Measurements from ENCODE around the gene RPTOR.

RPTOR gene

GRCh38 chr17:80544655-80545498 lies at the start of gene RPTOR (continued):
- TF ChIP-seq ZNF843 (tag by site-specific recombination; IDR thresholded peaks at IDR 0.05), result peak; percentile 64; the same call in 1 of the 2 replicates
- no peak for TF ChIP-seq SALL2 (tag by site-specific recombination; IDR thresholded peaks at IDR 0.05; ENCODE audit: borderline replicate concordance)
- no peak for TF ChIP-seq ZNF175 (tag by site-specific recombination; IDR thresholded peaks at IDR 0.05)
- TF ChIP-seq ZBTB8A (tag by site-specific recombination; IDR thresholded peaks at IDR 0.05), result peak; percentile 41
- no peak for TF ChIP-seq ZNF221 (tag by site-specific recombination; IDR thresholded peaks at IDR 0.05; ENCODE audit: borderline replicate concordance)
- TF ChIP-seq ZBTB44 (tag by site-specific recombination; IDR thresholded peaks at IDR 0.05), result peak; percentile 79
- TF ChIP-seq ZEB2 (tag by site-specific recombination; IDR thresholded peaks at IDR 0.05), result peak; percentile 83
- 0 out of 2 replicates have a peak, but pooled peaks have one; percentile 19 for TF ChIP-seq PRDM1 (tag by site-specific recombination; IDR thresholded peaks at IDR 0.05)
- no peak for TF ChIP-seq ZSCAN30 (tag by site-specific recombination; IDR thresholded peaks at IDR 0.05)
- peak; percentile 73 for TF ChIP-seq ZNF629 (tag by site-specific recombination; IDR thresholded peaks at IDR 0.05)
- no peak for TF ChIP-seq ZNF529 (tag by site-specific recombination; IDR thresholded peaks at IDR 0.05; ENCODE audit: insufficient replicate concordance)
- TF ChIP-seq HOXA7 (CRISPR knock-in tag; IDR thresholded peaks at IDR 0.05; ENCODE audit: borderline replicate concordance), result no peak
- TF ChIP-seq KLF10 (tag by site-specific recombination; IDR thresholded peaks at IDR 0.05), result no peak
- TF ChIP-seq SP3 (tag by site-specific recombination; IDR thresholded peaks at IDR 0.05), result peak; percentile 60
- peak; percentile 82 for TF ChIP-seq ZXDB (tag by site-specific recombination; IDR thresholded peaks at IDR 0.05)
- TF ChIP-seq ZNF394 (tag by site-specific recombination; IDR thresholded peaks at IDR 0.05; ENCODE audit: borderline replicate concordance), result peak; percentile 56; the same call in 1 of the 2 replicates
- TF ChIP-seq ZNF292 (tag by site-specific recombination; IDR thresholded peaks at IDR 0.05; ENCODE audit: borderline replicate concordance, low read depth), result no peak
- TF ChIP-seq ZNF660 (tag by site-specific recombination; IDR thresholded peaks at IDR 0.05), result peak; percentile 88

- ChIA-PET POLR2A (interaction anchor here (0.6 kb wide), 1 partner anchor 22 kb away, joined by 3 read pairs; no protein-coding TSS in a partner anchor), CTCF (no interaction called here)
- no peaks in the 10 kb centered on the region for H3K4me1 ChIP-seq (ENCODE audit: control insufficient read depth, insufficient read depth, low read length)
- no peaks in the 10 kb centered on the region for H3K36me3 ChIP-seq (ENCODE audit: control insufficient read depth in 2 of 2, insufficient read depth in 1 of 2, low read length in 2 of 2)
- H3K4me3 ChIP-seq (ENCODE audit: low read depth, low read length), result no peak overlapping the region
- H3K9me3 ChIP-seq (ENCODE audit: control insufficient read depth, insufficient read depth, low read depth, low read length), result no peaks in the 10 kb centered on the region
- H3K27ac ChIP-seq (ENCODE audit: extremely low read depth, low read depth, low read length), result no peak overlapping the region
- no peak for TF ChIP-seq SETDB1 (IDR thresholded peaks at IDR 0.05; ENCODE audit: insufficient read length, low read length)
- no peak for TF ChIP-seq TCF7L2 (IDR thresholded peaks at IDR 0.05; ENCODE audit: borderline replicate concordance, low read depth, low read length)
- no peak for TF ChIP-seq GLI4 (tag by site-specific recombination; IDR thresholded peaks at IDR 0.05)
- no peak for TF ChIP-seq ZNF596 (tag by site-specific recombination; IDR thresholded peaks at IDR 0.05)
- TF ChIP-seq ZNF654 (tag by site-specific recombination; IDR thresholded peaks at IDR 0.05; ENCODE audit: low read depth), result no peak
- no peak for TF ChIP-seq ZNF449 (tag by site-specific recombination; IDR thresholded peaks at IDR 0.05)
- TF ChIP-seq ZNF2 (tag by site-specific recombination; IDR thresholded peaks at IDR 0.05), result no peak
- TF ChIP-seq ZNF837 (tag by site-specific recombination; IDR thresholded peaks at IDR 0.05), result no peak
- no peak for TF ChIP-seq ZNF530 (tag by site-specific recombination; IDR thresholded peaks at IDR 0.05; ENCODE audit: low read depth)
- TF ChIP-seq ZNF433 (tag by site-specific recombination; IDR thresholded peaks at IDR 0.05; ENCODE audit: low read depth), result no peak
- no peak for TF ChIP-seq ZNF148 (tag by site-specific recombination; IDR thresholded peaks at IDR 0.05; ENCODE audit: borderline replicate concordance)
- no peak for TF ChIP-seq AEBP2 (tag by site-specific recombination; IDR thresholded peaks at IDR 0.05; ENCODE audit: borderline replicate concordance)
Measured at GRCh38 chr17:80497726-80498241, 46.9 kb upstream of the RPTOR start.
